SK-N-SH treated with all-trans-retinoic acid at 6 μM for 48 hours (cell line): Measurements from ENCODE around the gene ATP11C.

ENCODE experiments used
- ATAC-seq: fragments of 200-7000 bp; cut with Tn5 transposase; 3 replicates; pipeline ENCODE4 v1.9.1; 2020; ENCODE audit warnings: mild to moderate bottlenecking, moderate library complexity
- ARNTL ChIP-seq: fragments of 450-650 bp; formaldehyde crosslinking; IDR thresholded peaks from 2 replicates; pipeline ENCODE4 v1.5.0; 2020; ENCODE audit warnings: low read depth, mild to moderate bottlenecking, moderate library complexity, borderline replicate concordance
- BACH2 ChIP-seq: fragments of 250-450 bp; sonication (Bioruptor Pico); IDR thresholded peaks from 2 replicates; pipeline ENCODE4 v1.9.0; 2021; ENCODE audit warnings: mild to moderate bottlenecking, borderline replicate concordance
- CSDC2 ChIP-seq: fragments of 250-450 bp; sonication (Bioruptor Pico); IDR thresholded peaks from 2 replicates; pipeline ENCODE4 v1.5.0; 2020; ENCODE audit warnings: mild to moderate bottlenecking, moderate library complexity
- CSRNP3 ChIP-seq: fragments of 250-450 bp; sonication (Bioruptor Pico); IDR thresholded peaks from 2 replicates; pipeline ENCODE4 v1.5.1; 2021; ENCODE audit warnings: mild to moderate bottlenecking, moderate library complexity
- ESRRG ChIP-seq: fragments of 250-450 bp; sonication (Bioruptor Pico); IDR thresholded peaks from 2 replicates; pipeline ENCODE4 v1.6.1; 2021; ENCODE audit warnings: mild to moderate bottlenecking
- GLIS3 ChIP-seq: fragments of 250-450 bp; sonication (Bioruptor Pico); IDR thresholded peaks from 2 replicates; pipeline ENCODE4 v1.5.0; 2020; ENCODE audit warnings: mild to moderate bottlenecking, moderate library complexity
- ISL1 ChIP-seq: fragments of 250-450 bp; sonication (Bioruptor Pico); IDR thresholded peaks from 2 replicates; pipeline ENCODE4 v2.1.2; 2022; ENCODE audit warnings: mild to moderate bottlenecking, moderate library complexity
- OSR1 ChIP-seq: fragments of 250-450 bp; sonication (Bioruptor Pico); IDR thresholded peaks from 2 replicates; pipeline ENCODE4 v1.8.0; 2022; ENCODE audit warnings: moderate library complexity, mild to moderate bottlenecking, inconsistent platforms
- PATZ1 ChIP-seq: fragments of 250-450 bp; sonication (Bioruptor Pico); IDR thresholded peaks from 2 replicates; pipeline ENCODE4 v1.8.0; 2020; ENCODE audit warnings: mild to moderate bottlenecking, moderate library complexity, borderline replicate concordance
- PPARA ChIP-seq: fragments of 250-450 bp; sonication (Bioruptor Pico); IDR thresholded peaks from 2 replicates; pipeline ENCODE4 v1.5.0; 2020; ENCODE audit warnings: mild to moderate bottlenecking, borderline replicate concordance
- RARB ChIP-seq: fragments of 250-450 bp; sonication (Bioruptor Pico); IDR thresholded peaks from 2 replicates; pipeline ENCODE4 v1.8.0; 2021; ENCODE audit warnings: mild to moderate bottlenecking, moderate library complexity
- SNAI2 ChIP-seq: fragments of 250-450 bp; sonication (Bioruptor Pico); IDR thresholded peaks from 2 replicates; pipeline ENCODE4 v1.5.0; 2020; ENCODE audit warnings: mild to moderate bottlenecking, moderate library complexity
- TCF4 ChIP-seq: fragments of 250-450 bp; sonication (Bioruptor Pico); IDR thresholded peaks from 2 replicates; pipeline ENCODE4 v1.8.0; 2021; ENCODE audit warnings: mild to moderate bottlenecking, moderate library complexity, borderline replicate concordance
- TOX ChIP-seq: fragments of 250-450 bp; sonication (Bioruptor Pico); IDR thresholded peaks from 2 replicates; pipeline ENCODE4 v1.8.0; 2021; ENCODE audit warnings: mild to moderate bottlenecking, moderate library complexity, borderline replicate concordance
- ZC3H10 ChIP-seq: fragments of 250-450 bp; sonication (Bioruptor Pico); IDR thresholded peaks from 2 replicates; pipeline ENCODE4 v1.5.1; 2021; ENCODE audit warnings: mild to moderate bottlenecking, moderate library complexity
- ZFP3 ChIP-seq: fragments of 250-450 bp; sonication (Bioruptor Pico); IDR thresholded peaks from 2 replicates; pipeline ENCODE4 v1.5.0; 2020; ENCODE audit warnings: mild to moderate bottlenecking, moderate library complexity
- ZFP30 ChIP-seq: fragments of 450-650 bp; formaldehyde crosslinking; IDR thresholded peaks from 2 replicates; pipeline ENCODE4 v1.5.0; 2022; ENCODE audit warnings: mild to moderate bottlenecking, moderate library complexity
- ZNF565 ChIP-seq: fragments of 450-650 bp; formaldehyde crosslinking; conservative IDR thresholded peaks from 2 replicates; pipeline ENCODE4 v1.5.0; 2020; ENCODE audit warnings: low read depth, mild to moderate bottlenecking, moderate library complexity
- ZNF70 ChIP-seq: fragments of 450-650 bp; formaldehyde crosslinking; IDR thresholded peaks from 2 replicates; pipeline ENCODE4 v1.5.0; 2020; ENCODE audit warnings: mild to moderate bottlenecking, moderate library complexity
- ZNF8 ChIP-seq: fragments of 450-650 bp; formaldehyde crosslinking; IDR thresholded peaks from 2 replicates; pipeline ENCODE4 v1.5.0; 2020; ENCODE audit warnings: mild to moderate bottlenecking, moderate library complexity
- TF ChIP-seq, protein P1 (sequence below): fragments of 250-450 bp; sonication (Bioruptor Pico); IDR thresholded peaks from 2 replicates; pipeline ENCODE4 v1.8.0; 2021; ENCODE audit warnings: low read depth, mild to moderate bottlenecking, moderate library complexity, borderline replicate concordance
- TF ChIP-seq, protein P2 (sequence below): fragments of 250-450 bp; sonication (Bioruptor Pico); IDR thresholded peaks from 2 replicates; pipeline ENCODE4 v1.5.1; 2020; ENCODE audit warnings: low read depth, mild to moderate bottlenecking, moderate library complexity
- TF ChIP-seq, protein P3 (sequence below): fragments of 250-450 bp; sonication (Bioruptor Pico); IDR thresholded peaks from 2 replicates; pipeline ENCODE4 v1.5.0; 2020; ENCODE audit warnings: mild to moderate bottlenecking, moderate library complexity

Gene ATP11C

GRCh38 chrX:139816204-139816603 lies 116.6 kb downstream of the ATP11C start:
- TF ChIP-seq GLIS3 (CRISPR knock-in tag) = no peak
- TF ChIP-seq, protein P1, sequence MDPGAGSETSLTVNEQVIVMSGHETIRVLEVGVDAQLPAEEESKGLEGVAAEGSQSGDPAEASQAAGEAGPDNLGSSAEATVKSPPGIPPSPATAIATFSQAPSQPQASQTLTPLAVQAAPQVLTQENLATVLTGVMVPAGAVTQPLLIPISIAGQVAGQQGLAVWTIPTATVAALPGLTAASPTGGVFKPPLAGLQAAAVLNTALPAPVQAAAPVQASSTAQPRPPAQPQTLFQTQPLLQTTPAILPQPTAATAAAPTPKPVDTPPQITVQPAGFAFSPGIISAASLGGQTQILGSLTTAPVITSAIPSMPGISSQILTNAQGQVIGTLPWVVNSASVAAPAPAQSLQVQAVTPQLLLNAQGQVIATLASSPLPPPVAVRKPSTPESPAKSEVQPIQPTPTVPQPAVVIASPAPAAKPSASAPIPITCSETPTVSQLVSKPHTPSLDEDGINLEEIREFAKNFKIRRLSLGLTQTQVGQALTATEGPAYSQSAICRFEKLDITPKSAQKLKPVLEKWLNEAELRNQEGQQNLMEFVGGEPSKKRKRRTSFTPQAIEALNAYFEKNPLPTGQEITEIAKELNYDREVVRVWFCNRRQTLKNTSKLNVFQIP (CRISPR knock-in tag) = no peak
- TF ChIP-seq ARNTL (CRISPR knock-in tag) = no peak
- no peak for TF ChIP-seq ESRRG
- no peak for TF ChIP-seq OSR1 (CRISPR knock-in tag)
- TF ChIP-seq CSRNP3 (CRISPR knock-in tag) = no peak
- TF ChIP-seq ZNF565 (CRISPR knock-in tag) = no peak
- no peak for TF ChIP-seq ZFP30 (CRISPR knock-in tag)
- no peak for TF ChIP-seq SNAI2 (CRISPR knock-in tag)
- TF ChIP-seq, protein P2, sequence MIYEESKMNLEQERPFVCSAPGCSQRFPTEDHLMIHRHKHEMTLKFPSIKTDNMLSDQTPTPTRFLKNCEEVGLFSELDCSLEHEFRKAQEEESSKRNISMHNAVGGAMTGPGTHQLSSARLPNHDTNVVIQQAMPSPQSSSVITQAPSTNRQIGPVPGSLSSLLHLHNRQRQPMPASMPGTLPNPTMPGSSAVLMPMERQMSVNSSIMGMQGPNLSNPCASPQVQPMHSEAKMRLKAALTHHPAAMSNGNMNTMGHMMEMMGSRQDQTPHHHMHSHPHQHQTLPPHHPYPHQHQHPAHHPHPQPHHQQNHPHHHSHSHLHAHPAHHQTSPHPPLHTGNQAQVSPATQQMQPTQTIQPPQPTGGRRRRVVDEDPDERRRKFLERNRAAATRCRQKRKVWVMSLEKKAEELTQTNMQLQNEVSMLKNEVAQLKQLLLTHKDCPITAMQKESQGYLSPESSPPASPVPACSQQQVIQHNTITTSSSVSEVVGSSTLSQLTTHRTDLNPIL (CRISPR knock-in tag) = no peak
- no peak for TF ChIP-seq TCF4 (CRISPR knock-in tag)
- no peak for TF ChIP-seq ISL1 (CRISPR knock-in tag)
- TF ChIP-seq RARB (CRISPR knock-in tag) = no peak
- TF ChIP-seq TOX = no peak
- no peak for TF ChIP-seq ZNF8 (CRISPR knock-in tag)
- TF ChIP-seq CSDC2 (CRISPR knock-in tag) = no peak
- no peak for TF ChIP-seq ZC3H10 (CRISPR knock-in tag)
- TF ChIP-seq PPARA = no peak
- no peak for TF ChIP-seq ZFP3
- ATAC-seq = no peak

- ATAC-seq = no peak
- TF ChIP-seq RARB (CRISPR knock-in tag) = no peak
- TF ChIP-seq CSRNP3 (CRISPR knock-in tag) = no peak
These were observed 117.1 kb downstream of the ATP11C start for GRCh38 chrX:139815771-139816170.

- ATAC-seq = no peak
- no peak for TF ChIP-seq GLIS3 (CRISPR knock-in tag)
- TF ChIP-seq ESRRG = no peak
- TF ChIP-seq BACH2 (CRISPR knock-in tag) = no peak
- no peak for TF ChIP-seq PPARA
- no peak for TF ChIP-seq ZNF70 (CRISPR knock-in tag)
- TF ChIP-seq CSRNP3 (CRISPR knock-in tag) = no peak
- TF ChIP-seq, protein P1 (CRISPR knock-in tag) = no peak
- TF ChIP-seq TCF4 (CRISPR knock-in tag) = no peak
- no peak for TF ChIP-seq OSR1 (CRISPR knock-in tag)
- TF ChIP-seq ISL1 (CRISPR knock-in tag) = no peak
- TF ChIP-seq ZNF565 (CRISPR knock-in tag) = no peak
- TF ChIP-seq RARB (CRISPR knock-in tag) = no peak
- TF ChIP-seq ZNF8 (CRISPR knock-in tag) = no peak
- TF ChIP-seq PATZ1 (CRISPR knock-in tag) = no peak
- TF ChIP-seq, protein P3, sequence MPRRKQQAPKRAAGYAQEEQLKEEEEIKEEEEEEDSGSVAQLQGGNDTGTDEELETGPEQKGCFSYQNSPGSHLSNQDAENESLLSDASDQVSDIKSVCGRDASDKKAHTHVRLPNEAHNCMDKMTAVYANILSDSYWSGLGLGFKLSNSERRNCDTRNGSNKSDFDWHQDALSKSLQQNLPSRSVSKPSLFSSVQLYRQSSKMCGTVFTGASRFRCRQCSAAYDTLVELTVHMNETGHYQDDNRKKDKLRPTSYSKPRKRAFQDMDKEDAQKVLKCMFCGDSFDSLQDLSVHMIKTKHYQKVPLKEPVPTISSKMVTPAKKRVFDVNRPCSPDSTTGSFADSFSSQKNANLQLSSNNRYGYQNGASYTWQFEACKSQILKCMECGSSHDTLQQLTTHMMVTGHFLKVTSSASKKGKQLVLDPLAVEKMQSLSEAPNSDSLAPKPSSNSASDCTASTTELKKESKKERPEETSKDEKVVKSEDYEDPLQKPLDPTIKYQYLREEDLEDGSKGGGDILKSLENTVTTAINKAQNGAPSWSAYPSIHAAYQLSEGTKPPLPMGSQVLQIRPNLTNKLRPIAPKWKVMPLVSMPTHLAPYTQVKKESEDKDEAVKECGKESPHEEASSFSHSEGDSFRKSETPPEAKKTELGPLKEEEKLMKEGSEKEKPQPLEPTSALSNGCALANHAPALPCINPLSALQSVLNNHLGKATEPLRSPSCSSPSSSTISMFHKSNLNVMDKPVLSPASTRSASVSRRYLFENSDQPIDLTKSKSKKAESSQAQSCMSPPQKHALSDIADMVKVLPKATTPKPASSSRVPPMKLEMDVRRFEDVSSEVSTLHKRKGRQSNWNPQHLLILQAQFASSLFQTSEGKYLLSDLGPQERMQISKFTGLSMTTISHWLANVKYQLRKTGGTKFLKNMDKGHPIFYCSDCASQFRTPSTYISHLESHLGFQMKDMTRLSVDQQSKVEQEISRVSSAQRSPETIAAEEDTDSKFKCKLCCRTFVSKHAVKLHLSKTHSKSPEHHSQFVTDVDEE = no peak
- TF ChIP-seq CSDC2 (CRISPR knock-in tag) = no peak
- TF ChIP-seq ARNTL (CRISPR knock-in tag) = no peak
- TF ChIP-seq SNAI2 (CRISPR knock-in tag) = no peak
These were observed 120.8 kb downstream of the ATP11C start for GRCh38 chrX:139811942-139812629.
